GM18867 (cell line): Measurements from ENCODE around the gene SIX2.

ENCODE experiments used
- ATAC-seq: cut with Tn5 transposase; IDR thresholded peaks from one replicate; pipeline ENCODE4 v1.9.1; 2021; ENCODE audit warnings: mild to moderate bottlenecking, moderate library complexity; ENCODE audit not compliant: unreplicated experiment

Gene SIX2

DNA sequence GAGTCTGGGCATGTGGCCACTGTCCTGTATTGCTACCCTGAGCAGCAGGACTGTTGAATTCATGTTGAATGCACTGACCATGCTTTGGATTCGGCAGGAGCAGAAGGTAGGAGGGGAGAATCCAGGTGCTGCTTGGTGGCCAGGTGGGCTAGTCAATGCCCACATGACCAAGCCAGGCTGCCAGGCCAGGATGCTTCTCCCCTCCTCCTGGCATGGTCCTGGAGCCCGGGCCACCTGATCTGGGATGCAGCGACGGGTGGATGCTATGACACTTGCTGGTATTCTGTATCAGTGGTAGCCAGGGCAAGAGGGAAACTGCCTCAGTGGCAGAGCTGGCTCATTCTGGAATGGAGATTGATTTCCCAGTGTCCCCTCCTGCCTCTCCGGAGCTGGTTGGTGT is 14.8 kb upstream of the SIX2 start:
- ATAC-seq, result no peak

- no peak for ATAC-seq
These were observed 11.2 kb upstream of the SIX2 start for GRCh38 chr2:45020439-45020838.

DNA sequence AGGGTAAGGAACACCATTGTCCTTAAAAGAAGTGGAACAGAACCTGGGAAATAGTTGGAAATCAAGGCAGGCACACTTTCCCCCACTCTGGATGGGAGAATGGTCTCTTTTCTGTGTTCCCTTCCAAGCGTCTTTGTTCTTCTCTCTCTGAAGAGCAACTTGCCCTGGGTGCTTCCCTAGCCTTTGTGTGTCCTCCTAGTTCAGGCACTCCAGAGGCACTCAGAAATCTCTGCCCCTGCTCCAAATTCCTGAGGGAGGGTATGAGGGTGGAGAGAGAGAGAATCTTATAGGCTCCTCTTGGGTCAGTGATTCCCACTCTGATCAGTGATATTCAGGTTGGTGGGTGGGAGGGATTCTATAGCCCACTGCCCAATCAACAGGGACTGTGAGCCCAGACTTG is 8.8 kb upstream of the SIX2 start:
- ATAC-seq, result no peak

GRCh38 chr2:45014831-45015230 is 5.6 kb upstream of the SIX2 start:
- no peak for ATAC-seq

DNA sequence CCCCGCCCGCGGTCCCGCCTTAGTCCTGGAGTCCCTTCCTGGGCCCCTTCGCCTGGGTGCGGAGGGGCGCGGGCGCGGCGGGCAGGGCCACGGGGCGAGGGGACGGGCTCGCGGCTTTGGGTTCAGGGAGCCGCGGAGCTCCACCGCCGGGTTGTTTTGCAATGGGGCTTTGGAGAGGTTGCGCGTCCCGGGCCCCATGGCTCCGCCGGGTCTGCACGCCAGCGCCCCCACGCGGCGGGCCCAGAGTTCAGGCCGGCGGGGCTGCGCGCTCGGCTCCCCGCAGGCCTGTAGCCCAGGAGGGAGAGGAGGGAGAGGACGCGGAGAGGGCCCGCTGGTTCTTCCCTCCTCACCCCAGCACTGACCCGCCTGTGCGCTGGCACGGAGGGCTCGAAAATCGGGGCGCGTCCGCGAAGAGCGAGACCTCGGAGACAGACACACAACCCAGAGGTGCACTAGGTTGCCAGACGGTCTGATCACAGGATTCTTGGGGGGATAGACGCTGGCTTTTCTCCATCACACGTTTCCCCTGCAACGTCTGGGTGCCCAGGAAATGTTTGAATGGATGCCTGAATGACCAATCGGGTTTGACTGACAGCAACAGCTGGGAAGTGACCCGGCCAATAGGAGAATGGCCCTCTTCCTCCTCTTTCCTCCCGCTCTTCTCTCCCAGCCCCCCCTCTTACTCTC is 4.9 kb upstream of the SIX2 start:
- no peak for ATAC-seq

GRCh38 chr2:45013229-45014015 is 4.2 kb upstream of the SIX2 start:
- no peak for ATAC-seq

- no peak for ATAC-seq
These were observed 3.5 kb upstream of the SIX2 start for GRCh38 chr2:45012733-45013132.

DNA sequence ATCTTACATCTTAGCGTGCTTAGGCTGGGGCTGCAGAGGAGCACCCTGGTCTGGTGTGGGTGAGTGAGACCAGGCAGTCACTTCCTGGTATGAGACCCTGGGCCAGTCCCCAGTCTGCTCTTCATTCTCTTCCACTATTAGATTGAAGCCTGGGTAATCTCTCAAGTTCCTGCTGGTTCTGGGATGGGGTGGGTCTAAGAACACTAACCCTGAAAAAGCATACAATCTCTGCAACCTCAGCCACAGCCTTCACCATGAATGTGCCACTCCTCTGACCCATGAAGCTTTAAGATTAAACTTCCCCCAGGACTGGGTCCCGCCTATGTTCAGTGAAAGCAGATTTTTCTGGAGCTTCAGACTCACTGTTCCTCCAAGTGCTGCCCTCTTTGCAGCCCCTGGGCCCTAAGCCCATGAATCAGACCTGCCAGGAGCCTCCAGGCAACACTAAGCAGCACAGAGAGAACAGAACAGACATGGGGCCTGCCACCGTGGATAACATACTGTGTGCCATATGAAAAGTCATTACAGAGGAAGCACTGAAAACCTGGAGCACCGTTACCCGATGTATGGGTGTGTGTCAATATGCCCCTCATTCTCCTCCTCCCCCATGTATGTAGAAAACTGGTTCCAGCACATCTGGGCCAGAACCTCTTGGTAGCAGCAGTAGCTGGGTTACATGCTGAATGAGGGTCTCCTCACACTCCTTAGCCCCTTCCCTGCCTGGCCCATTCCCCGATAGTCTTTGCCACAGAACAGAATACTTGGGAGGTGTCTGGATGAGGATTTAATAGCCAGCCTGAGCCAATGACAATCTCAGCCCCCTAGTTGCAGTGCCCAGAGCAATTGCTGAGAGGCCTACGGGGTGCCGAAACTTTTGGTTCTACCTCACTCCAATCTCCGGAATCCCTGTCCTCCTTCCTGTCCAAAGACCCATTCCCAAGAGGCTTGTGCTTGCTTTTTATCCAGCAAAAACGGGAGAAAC is 2.7 kb upstream of the SIX2 start:
- no peak for ATAC-seq

DNA sequence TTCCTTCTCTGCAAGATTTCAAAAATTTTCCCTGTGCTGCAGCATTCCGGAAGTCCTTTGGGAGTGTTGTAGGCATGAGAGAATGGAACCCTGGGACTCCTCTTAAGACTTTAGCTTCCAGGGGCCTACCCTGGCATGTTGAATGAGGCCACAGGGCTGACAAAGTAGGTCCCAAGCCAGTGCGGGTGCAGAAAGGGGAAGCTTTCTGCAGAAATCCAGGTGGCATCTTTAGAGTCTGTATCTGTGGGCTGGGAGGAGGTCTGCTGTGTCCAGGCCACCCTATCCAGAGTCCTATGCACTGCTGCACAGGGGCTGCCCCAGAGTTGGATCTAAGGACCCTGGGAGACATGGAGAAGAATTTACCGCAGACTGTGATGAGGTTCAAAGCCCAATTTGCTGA is 1.9 kb upstream of the SIX2 start:
- no peak for ATAC-seq

DNA sequence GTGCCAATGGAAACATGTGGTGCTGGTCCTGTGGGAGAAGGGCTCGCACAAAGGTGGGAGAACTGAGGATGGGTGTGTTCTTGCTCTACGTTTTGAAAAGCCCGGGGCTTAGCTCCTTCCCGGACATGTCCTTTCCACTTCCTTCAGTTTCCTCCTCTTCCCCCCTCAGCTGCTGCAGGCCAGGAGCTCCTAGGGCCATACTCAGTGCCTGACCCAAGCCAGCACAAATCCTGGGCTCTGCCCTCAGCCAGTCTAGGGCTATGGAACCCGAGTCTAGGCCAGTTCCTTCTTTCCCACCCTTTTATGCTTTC is 1.4 kb upstream of the SIX2 start:
- no peak for ATAC-seq

GRCh38 chr2:45009928-45010701 is 863 bp upstream of the SIX2 start:
- no peak for ATAC-seq

- no peak for ATAC-seq
These were observed 739 bp downstream of the SIX2 start for GRCh38 chr2:45008296-45009129.

- no peak for ATAC-seq
These were observed 1.3 kb downstream of the SIX2 start for GRCh38 chr2:45007961-45008295.

- ATAC-seq, result no peak
These were observed 2.3 kb downstream of the SIX2 start for GRCh38 chr2:45006942-45007287.

GRCh38 chr2:45006041-45006941 is 3.0 kb downstream of the SIX2 start:
- no peak for ATAC-seq

DNA sequence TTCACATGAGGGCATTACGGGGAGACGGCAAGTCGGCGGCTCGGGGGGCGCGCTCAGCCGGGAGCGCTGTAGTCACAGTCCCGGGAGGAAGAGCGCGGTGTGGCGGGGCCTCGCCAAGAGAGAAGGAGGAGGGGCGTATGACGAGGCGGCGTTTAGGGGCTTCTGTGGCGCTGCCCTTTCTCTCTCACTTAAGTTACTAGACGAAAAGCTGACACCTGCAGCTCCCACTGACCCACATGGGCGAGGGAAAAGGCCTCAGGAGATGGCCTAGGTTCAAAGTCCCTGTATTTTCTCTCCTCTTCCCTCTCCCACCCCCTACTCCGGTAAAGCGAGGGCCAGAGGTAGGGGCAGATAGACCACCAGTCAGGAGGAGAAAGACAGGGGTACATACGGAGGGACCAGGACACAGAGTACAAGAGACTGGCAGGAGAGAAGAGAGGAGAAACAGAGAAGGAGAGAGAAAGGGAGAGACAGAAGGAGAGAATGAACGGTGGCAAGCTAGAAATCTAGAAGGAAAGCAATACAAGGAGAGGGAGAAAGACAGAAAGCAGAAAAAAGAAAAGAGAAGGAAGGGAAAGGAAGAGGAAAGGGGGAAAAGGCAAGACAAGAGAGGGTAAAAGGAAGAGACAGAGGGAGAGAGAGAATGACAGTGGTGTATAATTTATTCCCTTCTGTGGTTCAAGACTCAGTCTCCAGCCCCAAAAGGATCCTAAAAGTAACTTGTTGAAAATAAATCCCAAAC is 3.8 kb downstream of the SIX2 start:
- no peak for ATAC-seq

DNA sequence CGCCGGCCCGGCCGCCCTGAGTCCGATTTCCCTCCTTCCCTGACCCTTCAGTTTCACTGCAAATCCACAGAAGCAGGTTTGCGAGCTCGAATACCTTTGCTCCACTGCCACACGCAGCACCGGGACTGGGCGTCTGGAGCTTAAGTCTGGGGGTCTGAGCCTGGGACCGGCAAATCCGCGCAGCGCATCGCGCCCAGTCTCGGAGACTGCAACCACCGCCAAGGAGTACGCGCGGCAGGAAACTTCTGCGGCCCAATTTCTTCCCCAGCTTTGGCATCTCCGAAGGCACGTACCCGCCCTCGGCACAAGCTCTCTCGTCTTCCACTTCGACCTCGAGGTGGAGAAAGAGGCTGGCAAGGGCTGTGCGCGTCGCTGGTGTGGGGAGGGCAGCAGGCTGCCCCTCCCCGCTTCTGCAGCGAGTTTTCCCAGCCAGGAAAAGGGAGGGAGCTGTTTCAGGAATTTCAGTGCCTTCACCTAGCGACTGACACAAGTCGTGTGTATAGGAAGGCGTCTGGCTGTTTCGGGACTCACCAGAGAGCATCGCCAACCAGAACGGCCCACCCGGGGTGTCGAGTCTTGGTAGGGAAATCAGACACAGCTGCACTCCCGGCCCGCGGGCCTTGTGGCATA is 4.6 kb downstream of the SIX2 start:
- no peak for ATAC-seq
